ENCODE results near the gene NEUROG2. TPM values are rescaled to one million over a fixed set of nuclear protein-coding genes. Genes with fewer than 3 reads are reported as not detected.

The NEUROG2 gene
- total RNA-seq, 4 donors from 2014 or later = not detected

GRCh38 chr4:112532267-112532666 is 16.3 kb upstream of the NEUROG2 start:
- H3K4me3 ChIP-seq = no peak overlapping the region
- ATAC-seq (no peak), DNase-seq (no peak)
- no peaks in the 10 kb centered on the region for H3K27me3 ChIP-seq
- in situ Hi-C loops (cut with MboI; ENCODE audit: low sequenced_read_pairs in 4 of 4) (no loop called here), intact Hi-C loops (cut with DNase I; ENCODE audit: low total_unique reads) (no loop called here)
- no peaks in the 10 kb centered on the region for H3K4me1 ChIP-seq
- no peak overlapping the region for H3K27ac ChIP-seq
- TF ChIP-seq, protein P1, sequence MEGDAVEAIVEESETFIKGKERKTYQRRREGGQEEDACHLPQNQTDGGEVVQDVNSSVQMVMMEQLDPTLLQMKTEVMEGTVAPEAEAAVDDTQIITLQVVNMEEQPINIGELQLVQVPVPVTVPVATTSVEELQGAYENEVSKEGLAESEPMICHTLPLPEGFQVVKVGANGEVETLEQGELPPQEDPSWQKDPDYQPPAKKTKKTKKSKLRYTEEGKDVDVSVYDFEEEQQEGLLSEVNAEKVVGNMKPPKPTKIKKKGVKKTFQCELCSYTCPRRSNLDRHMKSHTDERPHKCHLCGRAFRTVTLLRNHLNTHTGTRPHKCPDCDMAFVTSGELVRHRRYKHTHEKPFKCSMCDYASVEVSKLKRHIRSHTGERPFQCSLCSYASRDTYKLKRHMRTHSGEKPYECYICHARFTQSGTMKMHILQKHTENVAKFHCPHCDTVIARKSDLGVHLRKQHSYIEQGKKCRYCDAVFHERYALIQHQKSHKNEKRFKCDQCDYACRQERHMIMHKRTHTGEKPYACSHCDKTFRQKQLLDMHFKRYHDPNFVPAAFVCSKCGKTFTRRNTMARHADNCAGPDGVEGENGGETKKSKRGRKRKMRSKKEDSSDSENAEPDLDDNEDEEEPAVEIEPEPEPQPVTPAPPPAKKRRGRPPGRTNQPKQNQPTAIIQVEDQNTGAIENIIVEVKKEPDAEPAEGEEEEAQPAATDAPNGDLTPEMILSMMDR (IDR thresholded peaks at IDR 0.05 in 4 of 5, conservative IDR thresholded peaks at IDR 0.05 in 1 of 5) = no peak
- no peak for TF ChIP-seq POLR2A (IDR thresholded peaks at IDR 0.05)
- H3K36me3 ChIP-seq = no peaks in the 10 kb centered on the region
- H3K9me3 ChIP-seq = no peaks in the 10 kb centered on the region

DNA sequence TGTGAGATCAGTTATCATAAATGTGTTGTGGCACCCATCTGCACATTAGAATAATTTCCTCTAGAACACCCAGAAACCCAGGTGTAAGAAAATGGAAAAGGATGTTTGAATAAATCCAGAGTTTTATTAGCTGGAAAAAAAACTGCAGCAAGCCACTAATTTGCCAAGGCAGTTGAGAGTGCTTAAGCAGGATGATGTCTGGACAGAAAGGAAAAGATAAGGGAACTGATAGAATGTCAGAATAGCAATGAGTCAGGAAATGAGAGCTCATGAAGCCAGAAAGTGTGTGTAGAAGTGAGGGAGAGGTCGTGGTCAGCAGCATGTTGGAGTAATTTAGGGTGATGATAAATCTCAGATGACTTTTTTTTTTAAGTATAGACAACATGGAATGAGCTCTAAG is 15.2 kb upstream of the NEUROG2 start:
- intact Hi-C loops (cut with DNase I; ENCODE audit: low total_unique reads) = no loop called here
- no peak for TF ChIP-seq POLR2A (IDR thresholded peaks at IDR 0.05)
- TF ChIP-seq, protein P1 (IDR thresholded peaks at IDR 0.05 in 4 of 5, conservative IDR thresholded peaks at IDR 0.05 in 1 of 5) = no peak

DNA sequence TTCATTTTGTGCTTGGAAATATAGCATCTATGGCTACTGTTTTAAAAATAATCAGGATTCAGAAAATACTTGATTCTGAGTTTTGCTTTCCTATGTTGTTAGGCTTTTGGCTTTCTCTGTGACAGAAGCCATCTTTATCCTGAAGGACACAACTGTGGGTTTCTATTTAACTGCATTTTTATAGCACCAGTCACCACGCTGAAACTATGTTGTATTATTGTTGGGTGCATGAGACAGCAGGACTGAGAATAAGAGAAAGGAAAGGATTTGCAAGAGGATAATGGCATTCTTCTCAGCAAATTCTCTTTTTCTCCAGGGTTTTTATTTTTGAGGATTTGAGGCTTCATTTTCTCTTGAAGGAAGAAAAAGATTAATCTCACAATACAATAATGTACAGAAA is 10.1 kb upstream of the NEUROG2 start:
- H3K4me1 ChIP-seq = peaks cover 15% of the 10 kb centered on the region in 2 donors
- in situ Hi-C loops (cut with MboI; ENCODE audit: low sequenced_read_pairs in 4 of 4) = loop anchor here in 3 of 4 donors (10.0 kb wide), 2 partner anchors 191 to 201 kb away; no protein-coding TSS in a partner anchor
- no peak for DNase-seq
- H3K4me3 ChIP-seq = no peak overlapping the region
- peaks cover 33 to 44% (median 41%) of the 10 kb centered on the region in 3 donors for H3K27me3 ChIP-seq
- ATAC-seq = no peak
- no peaks in the 10 kb centered on the region for H3K36me3 ChIP-seq
- no peak overlapping the region for H3K27ac ChIP-seq
- TF ChIP-seq POLR2A (IDR thresholded peaks at IDR 0.05) = no peak
- TF ChIP-seq, protein P1 (IDR thresholded peaks at IDR 0.05 in 4 of 5, conservative IDR thresholded peaks at IDR 0.05 in 1 of 5) = no peak
- intact Hi-C loops (cut with DNase I; ENCODE audit: low total_unique reads) = no loop called here
- no peaks in the 10 kb centered on the region for H3K9me3 ChIP-seq

More for the DNA sequence above, 15.2 kb upstream of the NEUROG2 start:
- H3K27ac ChIP-seq = no peak overlapping the region
- in situ Hi-C loops (cut with MboI; ENCODE audit: low sequenced_read_pairs in 4 of 4) = no loop called here
- H3K9me3 ChIP-seq = no peaks in the 10 kb centered on the region
- H3K4me1 ChIP-seq = no peaks in the 10 kb centered on the region
- H3K4me3 ChIP-seq = no peak overlapping the region
- ATAC-seq = no peak
- peaks cover 0 to under 1% (median 0%) of the 10 kb centered on the region in 3 donors for H3K27me3 ChIP-seq
- DNase-seq = no peak
- no peaks in the 10 kb centered on the region for H3K36me3 ChIP-seq

GRCh38 chr4:112523764-112524505 is 8.0 kb upstream of the NEUROG2 start:
- TF ChIP-seq POLR2A (IDR thresholded peaks at IDR 0.05) = no peak
- TF ChIP-seq, protein P1 (IDR thresholded peaks at IDR 0.05 in 4 of 5, conservative IDR thresholded peaks at IDR 0.05 in 1 of 5) = peak; percentile 41 to 83 (median 67)
- in situ Hi-C loops (cut with MboI; ENCODE audit: low sequenced_read_pairs in 4 of 4) = loop anchor here in 3 of 4 donors (10.0 kb wide), 2 partner anchors 189 to 199 kb away; no protein-coding TSS in a partner anchor
- Histone ChIP-seq H3K36me3 (no peaks in the 10 kb centered on the region), H3K27ac (no peak overlapping the region), H3K4me3 (peak overlapping the region; percentile 8 to 40 (median 36)), H3K9me3 (no peaks in the 10 kb centered on the region), H3K27me3 (peaks cover 54 to 65% (median 62%) of the 10 kb centered on the region in 3 donors), H3K4me1 (peaks cover 15% of the 10 kb centered on the region in 2 donors)
- no peak for DNase-seq
- intact Hi-C loops (cut with DNase I; ENCODE audit: low total_unique reads) = loop anchor here (1.0 kb wide), 1 partner anchor 196 kb away; no protein-coding TSS in a partner anchor
- peak; percentile 47 to 58 for ATAC-seq

All from gastrocnemius medialis (tissue), 4 donors.